GM04504 (cell line): ENCODE results near the gene KRCC1.
"Not testable (repeated sequence)": the region's sequence is repeated elsewhere in the genome, so short reads cannot be mapped to it uniquely, and the experiment has no call there.

ENCODE experiments used
- DNase-seq: peaks from one replicate; pipeline ENCODE4 v3.0.0-alpha.2; 2012; ENCODE audit warnings: low read depth

KRCC1 gene

DNA sequence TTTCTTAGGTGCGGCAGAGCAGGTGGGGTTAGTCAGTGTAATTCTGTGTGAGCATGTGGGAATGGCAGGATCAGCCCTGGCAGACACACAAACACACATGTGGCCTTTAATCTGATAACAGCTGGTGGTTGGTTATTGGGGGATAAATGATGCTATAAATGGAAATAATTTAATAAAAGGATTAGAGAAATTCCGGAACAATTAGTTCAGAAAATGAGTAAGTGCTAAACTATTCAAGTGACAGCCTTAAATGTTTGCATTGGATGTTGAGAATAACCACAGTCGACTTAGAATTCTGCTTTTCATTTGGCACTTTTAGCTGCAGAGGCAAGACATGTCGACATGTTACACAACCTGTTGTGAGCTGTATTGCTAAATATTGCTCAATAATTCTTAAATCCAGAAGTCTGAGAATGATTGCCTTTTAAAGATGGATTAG lies 19.3 kb upstream of the KRCC1 start:
- DNase-seq, result no peak

DNA sequence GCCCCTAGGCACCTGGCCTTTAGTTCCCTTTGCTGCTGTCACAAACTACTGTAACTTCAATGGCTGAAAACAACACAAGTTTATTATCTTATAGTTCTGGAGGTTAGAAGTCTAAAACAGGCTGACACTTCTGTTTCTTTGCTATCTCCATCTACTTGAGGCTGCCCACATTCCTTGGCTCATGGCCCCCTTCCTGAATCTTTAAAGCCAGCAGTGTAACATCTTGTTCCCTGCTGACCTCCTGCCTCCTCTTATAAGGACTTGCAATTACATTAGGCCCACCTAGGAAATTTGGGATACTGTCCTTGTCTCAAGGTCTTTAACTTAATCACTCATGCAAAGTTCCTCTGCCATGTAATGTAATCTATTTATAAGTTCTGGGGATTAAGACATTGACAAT lies 18.6 kb upstream of the KRCC1 start:
- DNase-seq, result no peak

DNA sequence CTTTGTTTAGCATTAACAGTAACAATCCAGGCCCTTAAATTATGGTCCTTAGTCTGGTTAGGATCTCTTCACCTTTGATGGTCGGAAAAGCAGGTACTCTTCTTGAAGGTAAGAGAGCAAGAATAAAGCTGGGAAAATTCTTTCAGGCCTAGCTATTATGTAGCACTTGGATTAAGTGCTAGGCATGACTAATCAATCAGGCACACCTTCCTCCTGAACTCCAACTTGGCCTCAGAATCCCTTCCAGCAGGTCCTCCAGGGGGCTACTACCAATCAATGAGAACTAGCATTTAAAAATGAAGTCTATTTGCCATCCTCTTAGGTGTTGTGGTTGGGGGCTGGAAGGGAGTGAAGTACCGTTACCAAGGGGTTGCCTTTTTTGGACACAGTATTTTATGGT lies 15.8 kb upstream of the KRCC1 start:
- DNase-seq, result no peak

DNA sequence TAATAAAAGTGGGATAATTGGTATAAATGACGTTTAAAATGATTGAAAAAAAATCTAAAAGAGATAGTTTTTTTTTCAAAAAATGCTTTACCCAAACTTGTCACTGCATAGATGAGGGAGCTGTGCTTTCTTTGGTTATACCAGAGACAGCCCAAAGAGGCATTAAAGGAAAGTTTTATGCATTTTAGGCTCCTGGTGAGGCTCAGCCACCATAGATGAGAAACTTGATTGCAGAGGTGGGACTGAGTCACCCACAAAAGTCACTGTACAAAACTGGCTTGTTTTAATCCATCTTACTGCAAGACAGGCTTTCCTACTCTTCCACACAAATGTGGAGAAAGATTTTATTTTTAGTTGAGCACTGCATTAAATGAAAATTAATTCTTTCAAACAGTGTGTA lies 14.5 kb upstream of the KRCC1 start:
- DNase-seq, result no peak

DNA sequence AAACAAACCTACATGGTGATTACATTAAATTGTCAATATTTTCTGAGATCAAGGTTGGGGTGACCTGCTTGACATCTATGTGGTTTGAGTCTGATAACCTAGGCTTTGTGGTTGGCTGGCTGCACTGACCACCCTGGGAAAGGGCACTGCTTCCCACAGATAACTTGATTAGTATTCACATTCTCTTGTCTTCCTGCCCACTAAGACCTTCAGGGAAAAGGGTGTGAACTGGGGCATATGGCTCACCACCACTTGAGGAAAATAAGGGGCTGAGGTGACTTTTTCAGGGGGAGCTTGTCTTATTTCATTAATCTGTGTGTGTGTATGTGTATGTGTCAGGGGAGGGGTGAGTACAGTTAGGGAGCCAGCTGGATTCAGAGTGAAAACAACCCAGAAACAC lies 13.5 kb upstream of the KRCC1 start:
- DNase-seq, result no peak

DNA sequence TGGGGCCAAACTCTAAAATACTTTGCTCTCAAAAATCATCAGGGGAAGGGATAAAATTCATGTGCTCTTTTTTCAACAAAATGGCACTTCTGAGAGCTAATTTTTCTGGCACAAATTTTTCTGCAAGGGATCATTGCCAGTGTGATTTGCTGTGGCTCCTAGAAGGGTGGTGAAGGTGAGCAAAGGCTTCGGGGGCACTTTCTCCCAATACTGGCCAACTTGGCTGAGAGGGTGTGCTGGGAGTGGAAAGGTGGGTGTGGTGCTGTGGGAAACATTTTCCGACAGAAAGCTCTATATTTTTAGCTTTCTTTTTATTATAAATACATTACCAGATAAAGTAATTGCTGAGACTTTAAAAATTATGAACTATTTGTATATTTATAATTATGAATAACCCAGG lies 12.5 kb upstream of the KRCC1 start:
- no peak for DNase-seq

DNA sequence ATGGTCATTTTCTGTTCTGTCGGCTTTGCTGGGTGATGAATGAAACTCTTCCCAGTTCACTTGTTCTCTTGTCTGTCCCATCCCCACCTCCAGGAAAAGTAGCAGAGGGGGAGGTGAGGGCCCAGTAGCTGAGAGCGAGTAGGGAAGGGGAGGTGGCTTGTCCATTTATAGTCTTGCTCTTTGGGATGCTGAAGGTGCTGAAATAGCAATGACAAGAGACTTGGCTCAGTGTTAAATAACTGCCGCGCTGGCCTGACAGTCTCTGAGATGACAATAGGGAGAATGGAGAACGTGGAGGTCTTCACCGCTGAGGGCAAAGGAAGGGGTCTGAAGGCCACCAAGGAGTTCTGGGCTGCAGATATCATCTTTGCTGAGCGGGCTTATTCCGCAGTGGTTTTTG lies 12.0 kb upstream of the KRCC1 start, which contains the start of gene SMYD1:
Gene SMYD1 (plus strand): TSS at position 228 of the 400 bp plus-strand sequence. CDS start 40 bp downstream, at position 268.
- no peak for DNase-seq

DNA sequence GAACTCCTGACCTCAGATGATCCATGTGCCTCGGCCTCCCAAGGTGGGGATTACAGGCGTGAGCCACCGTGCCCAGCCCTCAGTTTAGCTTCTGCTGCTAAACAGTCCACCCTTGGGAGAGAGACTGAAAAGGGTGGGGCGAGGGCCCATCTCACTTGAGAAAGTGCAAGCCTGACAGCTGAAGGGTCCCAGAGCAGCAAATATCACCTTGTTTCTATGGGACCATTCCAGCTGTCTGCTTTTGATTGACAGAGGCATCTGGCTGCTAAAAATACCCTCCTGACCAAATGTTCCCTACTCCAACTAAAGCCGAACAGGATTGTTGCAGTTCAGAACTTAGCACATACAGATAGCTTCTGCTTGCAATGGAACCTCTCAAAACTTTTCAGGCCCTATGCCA lies 11.6 kb upstream of the KRCC1 start:
- no peak for DNase-seq

DNA sequence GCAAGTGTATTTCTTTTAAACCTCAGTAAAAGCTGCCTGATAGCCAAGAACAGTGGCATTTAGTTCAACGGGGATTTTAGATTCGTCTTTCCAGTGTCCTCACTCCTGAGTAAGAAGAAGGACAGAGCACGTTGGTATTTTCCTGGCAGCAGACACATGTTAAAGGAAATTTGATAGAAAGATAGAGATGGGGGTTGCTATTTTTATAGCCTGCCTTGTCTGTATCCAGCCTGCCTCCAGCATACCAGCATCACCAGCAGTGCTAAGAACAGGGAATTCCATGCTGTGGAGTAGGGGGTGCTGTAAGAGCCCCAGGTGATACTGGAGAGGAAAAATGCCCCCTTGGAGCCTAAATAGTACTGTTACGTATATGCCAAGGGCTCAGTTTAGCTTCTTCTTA lies 11.0 kb upstream of the KRCC1 start:
- DNase-seq, result no peak

DNA sequence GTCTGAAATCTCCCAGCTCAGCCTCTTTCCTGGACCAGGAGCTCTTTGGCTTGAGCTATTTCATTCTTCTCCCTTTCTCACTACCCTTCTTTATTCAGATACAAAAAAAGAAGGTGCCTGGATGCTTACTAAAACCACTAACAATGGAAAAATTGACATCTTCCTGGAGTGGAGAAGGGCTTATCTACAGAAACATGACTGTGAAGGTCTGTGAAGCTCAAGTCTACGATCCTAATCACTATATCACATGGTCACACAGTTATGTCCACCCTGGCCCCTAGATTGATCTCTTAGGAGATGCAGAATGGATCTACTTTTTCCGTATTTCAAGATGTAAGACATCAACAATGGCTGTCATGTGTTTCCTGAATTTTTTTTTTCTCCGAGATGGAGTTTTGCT lies 5.7 kb upstream of the KRCC1 start:
- no peak for DNase-seq

DNA sequence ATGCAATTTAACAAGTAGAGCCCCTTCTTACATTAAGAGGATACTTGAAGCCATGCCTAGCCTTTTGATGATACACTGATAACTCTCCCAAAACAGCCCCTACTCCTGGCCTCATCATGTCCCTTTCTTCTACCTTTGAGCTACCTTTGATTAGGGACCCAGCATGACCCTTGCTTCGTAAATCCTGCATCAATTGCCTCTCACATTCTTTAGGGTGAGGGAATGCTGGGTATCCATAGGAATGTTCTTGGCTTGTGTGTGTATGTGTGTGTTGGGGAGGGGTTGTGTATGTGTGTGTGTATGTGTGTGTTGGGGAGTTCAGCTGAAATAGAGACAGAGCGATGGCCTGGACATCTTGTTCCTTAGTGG lies 5.3 kb upstream of the KRCC1 start:
- no peak for DNase-seq

DNA sequence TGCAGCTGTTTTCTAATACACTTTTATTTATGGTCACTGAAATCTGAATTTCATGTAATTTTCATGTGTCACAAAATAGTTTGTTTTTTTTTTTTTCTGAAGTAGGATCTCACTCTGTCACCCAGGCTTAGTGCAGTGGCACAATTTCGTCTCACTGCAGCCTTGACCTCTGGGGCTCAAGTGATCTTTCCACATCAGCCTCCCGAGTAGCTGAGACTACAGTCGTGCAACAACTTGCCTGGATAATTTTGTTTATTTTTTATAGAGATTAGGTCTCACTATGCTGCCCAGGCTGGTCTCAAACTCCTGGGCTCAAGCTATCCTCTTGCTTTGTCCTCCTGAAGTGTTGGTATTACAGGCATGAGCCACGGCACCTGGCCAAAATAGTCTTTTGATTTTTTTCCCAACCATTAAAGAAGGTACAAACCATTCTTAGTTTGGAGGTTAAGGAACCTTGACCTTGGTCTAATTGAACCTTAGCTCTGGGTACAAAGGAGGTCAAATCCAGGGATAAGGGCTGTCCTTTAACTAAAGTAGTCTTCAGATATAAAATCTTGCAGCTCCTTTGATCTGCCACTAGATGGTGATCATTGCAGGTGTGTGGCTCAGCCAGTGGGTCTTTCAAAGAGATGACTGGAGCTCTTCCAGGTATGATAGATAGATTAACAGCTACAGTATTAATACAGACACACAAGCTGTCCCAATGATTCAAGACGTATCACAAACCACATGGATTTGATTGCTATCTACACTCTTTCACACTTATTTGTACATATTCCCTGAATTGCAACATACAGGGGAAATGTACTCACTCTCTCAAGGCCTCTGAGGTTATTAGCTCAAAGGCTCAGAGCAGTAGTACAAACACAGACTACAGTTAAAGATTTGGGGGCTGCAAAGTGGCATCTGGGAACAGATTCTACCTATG lies 4.7 kb upstream of the KRCC1 start:
- no peak for DNase-seq

DNA sequence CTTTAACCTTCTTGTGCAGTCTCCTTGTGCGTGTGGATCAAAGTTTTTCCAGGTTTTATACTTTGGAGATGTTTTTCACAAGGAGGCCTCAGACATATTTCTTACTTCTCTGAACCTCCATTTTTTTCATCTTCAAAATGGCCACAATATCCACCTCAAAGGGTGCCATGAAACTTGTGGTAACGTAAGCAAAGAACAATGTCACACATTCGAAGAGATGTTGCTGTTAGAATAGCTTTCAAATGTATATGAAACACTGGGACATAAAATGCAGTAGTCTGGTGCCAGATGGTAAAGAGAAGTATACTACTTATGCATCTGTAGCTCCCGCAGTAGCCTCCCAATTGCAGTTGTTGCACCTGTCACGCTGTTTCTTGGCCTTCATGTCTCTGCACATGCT lies 2.6 kb upstream of the KRCC1 start:
- DNase-seq, result no peak

DNA sequence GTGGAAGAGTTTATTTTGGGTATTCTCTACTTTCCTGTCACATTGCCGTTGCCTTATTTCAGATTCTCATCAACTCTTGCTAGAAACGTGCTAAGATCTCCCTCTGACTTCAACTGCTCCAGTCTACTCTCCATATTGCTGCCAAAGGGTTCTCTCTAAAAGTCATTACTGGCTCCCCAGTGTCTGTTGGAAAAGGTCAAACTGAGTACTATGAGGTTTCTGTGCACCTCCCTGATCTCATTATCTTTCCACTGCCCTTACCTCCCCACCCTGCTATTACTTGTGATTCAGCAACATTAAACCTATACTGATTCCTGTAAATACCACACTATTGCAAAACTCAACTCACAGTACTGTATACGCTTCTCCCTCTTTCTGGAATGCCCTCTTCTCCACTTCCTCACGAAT lies 1.9 kb upstream of the KRCC1 start:
- DNase-seq, result no peak

DNA sequence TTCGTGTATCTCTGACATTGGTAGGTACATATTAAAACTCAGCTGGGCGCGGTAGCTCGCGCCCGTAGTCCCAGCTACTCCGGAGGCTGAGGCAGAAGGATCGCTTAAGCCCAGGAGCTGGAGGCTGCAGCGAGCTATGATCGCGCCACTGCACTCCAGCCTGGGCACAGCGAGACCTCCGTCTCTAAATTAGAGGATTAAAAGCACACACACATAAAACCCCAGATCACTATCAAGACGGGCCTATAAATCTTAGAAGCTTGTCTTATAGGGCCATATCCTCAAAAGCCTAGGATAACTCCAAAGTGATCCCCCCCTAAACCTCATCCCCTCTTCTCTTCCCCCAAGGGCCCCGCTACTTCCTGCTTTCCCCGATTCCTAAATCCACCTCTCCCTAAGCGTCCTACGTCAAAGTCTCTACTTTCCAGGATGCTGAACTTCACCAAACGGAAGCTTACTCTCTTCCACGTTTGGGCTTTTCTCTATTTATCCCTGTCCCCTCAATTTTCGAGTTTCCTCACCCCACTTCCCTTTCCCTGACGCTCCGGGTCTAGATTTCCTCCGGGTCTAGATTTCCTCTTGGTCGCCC lies 707 bp downstream of the KRCC1 start:
- no peak for DNase-seq

DNA sequence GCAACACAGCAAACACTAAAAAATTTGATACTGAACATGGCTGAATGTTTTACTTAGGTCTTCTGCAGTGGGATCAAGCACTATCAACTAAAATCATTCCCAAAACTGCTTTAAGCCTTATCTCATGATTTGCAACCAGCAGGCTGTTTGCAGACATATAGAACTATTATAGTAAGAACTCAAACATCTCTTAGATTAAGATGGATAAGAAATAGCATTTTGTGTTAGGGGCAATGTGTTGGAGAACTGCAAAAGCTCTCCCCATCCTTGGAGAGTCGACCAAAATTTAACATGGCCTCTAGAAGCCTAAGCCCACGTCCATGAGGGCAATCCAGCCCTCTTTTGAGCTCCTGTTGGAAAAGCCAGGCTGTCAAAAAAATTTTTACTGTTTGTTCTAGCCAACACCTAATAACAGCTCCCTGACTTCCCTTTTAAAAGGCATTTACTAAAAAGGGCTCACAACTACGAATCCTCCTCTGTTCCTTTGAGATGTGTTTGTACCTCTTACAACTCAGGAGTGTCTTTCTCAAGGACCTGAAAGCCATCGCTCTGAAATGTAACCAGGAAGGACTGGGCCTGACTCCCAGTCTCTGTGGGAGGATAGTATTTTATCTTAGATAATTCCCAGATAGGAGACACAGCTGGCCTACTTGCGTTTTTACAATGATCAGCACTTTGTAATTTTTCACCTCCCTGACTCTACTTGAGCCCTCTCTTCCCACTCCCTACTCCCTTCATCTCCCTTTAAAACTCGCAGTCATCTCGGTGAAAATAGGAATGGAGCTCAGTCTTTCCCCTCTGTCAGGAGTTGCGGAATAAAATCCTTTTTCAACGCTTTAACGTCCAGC lies 1.4 kb downstream of the KRCC1 start:
- no peak for DNase-seq

DNA sequence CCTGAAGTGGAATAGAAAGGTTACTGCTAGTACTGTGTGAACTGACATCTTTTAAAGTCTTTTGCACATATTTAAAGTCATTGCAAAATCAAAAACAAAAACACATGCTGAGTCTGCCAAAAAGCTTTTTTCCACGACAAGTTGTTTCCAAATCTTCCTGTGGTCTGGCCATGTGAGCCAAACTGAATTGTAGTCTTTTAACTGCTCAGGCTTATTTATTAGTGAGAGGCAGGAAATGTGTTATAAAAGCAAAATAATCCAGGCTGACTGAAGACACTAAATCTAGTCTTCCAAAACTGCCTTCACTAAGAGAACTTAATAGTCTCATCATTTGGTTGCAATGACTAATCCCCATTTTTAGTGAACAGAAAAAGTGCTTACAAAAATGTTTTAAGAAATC lies 2.3 kb downstream of the KRCC1 start:
- DNase-seq, result peak; percentile 90

DNA sequence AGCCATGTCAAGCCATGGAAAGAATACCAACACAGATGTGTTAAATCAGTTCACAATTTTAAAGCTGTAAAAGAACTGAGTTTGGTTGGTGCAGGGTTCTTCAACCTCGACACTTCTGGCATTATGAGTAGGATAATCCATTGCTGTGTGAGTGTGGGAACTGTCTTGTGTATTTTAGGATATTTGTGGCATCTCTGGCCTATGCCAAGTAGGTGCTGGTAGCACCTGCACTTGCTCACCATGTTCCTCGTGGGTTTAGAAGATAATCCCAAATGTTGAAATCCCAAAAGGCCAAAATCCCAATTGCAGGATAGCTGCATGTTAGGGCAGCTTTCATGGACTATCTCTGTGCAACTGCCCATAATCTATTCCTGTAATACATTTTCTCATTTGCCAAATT lies 3.8 kb downstream of the KRCC1 start:
- DNase-seq, result no peak

DNA sequence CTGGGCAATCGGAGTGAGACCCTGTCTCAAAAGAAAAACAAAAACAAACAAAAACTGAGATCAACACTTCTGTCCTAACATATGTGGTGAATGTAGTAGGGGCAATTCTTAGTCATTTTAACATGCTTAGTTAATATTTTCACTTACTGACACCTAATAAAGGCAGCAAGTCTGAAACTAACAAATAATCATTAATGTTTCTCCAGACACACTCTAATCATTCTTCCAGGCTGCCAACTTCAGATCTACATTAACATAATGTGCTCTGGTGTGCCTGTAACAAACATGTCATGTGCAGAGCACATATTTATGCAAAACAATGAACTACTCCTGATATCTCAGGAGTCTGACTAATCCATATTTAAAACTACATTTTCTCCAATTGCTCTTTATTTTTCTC lies 6.0 kb downstream of the KRCC1 start:
- no peak for DNase-seq

DNA sequence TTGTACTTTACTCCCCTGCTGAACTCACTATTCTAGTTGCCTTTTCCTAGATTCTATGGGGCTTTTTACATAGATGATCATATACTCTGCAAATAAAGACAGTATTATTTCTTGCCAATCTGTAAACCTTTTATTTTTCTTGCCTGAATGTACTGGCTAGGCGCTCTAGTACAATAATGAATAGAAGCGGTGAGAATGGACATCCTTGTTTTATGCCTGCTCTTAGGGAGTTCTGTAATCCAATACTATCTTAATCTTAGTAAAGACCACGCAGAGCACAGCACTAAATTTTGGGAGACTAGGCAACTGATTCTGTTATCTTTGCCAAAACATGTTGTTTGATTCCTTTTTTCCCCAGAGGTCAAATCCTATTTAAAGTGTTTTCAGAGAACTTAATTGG lies 7.0 kb downstream of the KRCC1 start:
- no peak for DNase-seq

DNA sequence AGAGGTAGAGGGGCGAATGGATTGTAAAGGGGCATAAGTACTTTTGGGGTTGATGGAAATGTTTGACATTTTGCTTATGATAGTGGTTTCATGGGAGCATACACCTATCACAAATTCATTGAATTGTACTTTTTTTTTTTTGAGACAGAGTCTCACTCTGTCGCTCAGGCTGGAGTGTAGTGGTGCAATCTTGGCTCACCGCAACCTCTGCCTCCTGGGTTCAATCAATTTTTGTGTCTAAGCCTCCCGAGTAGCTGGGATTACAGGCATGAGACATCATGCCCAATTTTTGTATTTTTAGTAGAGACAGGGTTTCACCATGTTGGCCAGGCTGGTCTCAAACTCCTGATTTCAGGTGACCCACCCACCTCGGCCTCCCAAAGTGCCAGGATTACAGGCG lies 10.0 kb downstream of the KRCC1 start:
- not testable (repeated sequence) for DNase-seq

DNA sequence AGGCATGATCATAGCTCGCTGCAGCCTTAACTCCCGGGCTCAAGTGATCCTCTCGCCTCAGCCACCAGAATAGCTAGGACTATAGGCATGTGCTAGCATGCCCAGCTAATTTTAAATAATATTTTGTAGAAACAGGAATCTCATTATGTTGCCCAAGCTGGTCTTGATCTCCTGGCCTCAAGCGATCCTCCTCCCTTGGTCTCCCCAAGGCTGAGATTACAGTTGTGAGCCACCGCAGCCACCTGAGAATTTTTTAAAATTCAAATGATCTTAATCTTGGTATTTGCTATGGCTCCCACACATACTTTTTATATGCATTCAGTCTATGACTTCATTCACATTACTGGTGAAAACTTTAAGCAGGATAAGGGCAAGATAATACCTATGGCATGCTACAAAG lies 13.1 kb downstream of the KRCC1 start:
- no peak for DNase-seq
